HG02840 (cell line): Measurements from ENCODE around the gene KANSL1L.

Experiments
- ATAC-seq: cut with Tn5 transposase; IDR thresholded peaks from one replicate; pipeline ENCODE4 v1.9.1; 2021; ENCODE audit warnings: mild to moderate bottlenecking, moderate library complexity, moderate number of reproducible peaks; ENCODE audit not compliant: unreplicated experiment, low FRiP score

The KANSL1L gene

DNA sequence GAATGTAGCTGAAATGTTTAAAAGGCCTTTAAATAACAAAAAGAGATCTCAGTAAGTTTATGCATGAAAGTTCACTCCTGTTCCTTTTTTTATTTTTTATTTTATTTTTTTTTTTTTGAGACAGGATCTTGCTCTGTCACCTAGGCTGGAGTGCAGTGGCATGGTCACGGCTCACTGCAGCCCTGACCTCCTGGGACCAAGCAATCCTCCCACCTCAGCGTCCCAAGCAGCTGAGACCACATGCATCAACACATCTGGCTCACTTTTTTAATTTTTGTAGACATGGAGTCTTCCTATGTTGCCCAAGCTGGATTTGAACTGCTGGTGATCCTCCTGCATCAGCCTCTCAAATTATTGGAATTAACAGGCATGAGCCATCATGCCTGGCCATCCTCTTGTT is 84.3 kb downstream of the KANSL1L start:
- ATAC-seq = no peak

DNA sequence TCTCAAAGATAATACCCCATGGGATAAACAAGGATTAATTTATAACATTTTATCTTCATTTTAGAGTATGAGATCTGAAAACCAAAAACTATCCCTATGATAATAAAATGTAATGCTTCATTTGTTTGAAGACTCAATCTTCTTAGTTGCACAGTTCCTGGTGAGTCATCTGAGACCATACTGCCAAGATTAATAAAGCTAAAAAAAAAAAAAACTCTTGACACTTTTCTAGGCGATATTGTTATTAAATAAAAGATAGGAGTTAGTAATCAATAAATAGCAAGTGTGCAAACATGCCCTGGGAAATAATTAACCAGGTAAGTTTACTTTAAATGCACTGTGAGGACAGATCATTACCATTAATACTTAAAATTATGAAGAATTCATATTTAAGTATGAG is 84.9 kb downstream of the KANSL1L start:
- ATAC-seq = no peak

DNA sequence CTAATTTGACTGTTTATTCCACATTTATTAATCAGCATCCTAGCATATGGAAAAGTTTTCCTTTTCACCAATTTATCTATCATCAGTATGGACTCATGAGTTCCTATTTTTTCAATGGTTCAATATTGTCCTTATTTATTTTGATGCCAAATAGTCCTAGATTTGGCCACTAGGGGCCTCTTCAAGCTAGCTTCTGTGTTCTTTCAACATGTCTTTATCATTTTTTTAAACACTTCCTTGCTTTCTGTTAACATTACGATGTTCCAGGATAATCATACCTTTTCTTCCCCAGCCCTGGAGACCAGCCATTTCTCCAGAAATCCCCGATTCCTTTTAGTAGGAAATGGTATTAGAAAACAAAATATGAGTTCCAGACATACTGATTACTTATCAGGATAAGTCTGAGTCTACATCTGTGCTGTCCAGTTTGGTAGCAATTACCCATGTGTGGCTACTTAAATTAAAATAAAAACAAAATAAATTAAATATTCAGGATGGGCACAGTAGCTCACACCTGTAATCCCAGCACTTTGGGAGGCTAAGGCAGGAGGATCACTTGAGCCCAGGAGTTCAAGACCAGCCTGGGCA is 98.2 kb downstream of the KANSL1L start:
- no peak for ATAC-seq

DNA sequence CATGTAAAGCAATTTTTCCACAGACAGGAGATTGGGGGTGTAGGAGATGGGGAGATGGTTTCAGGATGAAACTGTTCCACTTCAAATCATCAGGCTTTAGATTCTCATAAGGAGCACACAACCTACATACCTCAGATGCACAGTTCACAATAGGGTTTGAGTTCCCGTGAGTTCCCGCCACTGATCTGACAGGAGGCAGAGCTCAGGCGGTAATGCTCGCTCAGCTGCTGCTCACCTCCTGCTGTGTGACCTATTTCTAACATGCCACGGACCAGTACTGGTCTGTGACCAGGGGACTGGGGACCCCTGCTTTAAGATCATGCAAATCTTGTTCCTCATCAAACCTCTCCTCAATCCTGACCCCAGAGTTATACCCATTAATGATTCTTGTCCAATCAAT is 98.7 kb downstream of the KANSL1L start:
- no peak for ATAC-seq

DNA sequence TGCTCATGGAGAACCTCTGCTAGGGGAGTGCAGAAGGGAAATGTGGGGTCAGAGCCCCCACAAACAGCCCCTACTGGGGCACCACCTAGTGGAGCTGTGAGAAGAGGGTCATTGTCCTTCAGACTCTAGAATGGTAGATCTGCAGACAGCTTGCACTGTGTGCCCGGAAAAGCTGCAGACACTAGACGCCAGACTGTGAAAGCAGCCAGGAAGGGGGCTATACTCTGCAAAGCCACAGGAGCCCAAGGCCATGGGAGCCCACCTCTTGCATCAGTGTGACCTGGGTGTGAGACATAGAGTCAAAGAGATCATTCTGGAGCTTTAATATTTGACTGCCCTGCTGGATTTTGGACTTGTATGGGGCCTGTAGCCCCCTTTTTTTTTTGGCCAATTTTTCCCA is 107.9 kb downstream of the KANSL1L start:
- no peak for ATAC-seq

DNA sequence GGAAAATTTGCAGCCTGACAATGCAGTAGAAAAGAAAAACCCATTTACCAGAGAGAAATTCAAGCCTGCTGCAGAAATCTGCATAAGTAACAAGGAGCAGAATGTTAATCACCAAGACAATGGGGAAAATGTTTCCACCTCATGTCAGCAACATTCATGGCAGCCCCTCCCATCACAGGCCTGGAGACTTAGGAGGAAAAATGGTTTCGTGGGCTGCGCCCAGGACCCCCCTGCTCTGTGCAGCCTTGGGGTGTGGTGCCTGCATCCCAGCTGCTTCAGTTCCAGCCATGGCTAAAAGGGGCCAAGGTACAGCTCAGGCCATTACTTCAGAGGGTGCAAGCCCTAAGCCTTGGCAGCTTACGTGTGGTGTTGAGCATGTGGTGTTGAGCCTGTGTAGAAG is 115.4 kb downstream of the KANSL1L start:
- no peak for ATAC-seq

DNA sequence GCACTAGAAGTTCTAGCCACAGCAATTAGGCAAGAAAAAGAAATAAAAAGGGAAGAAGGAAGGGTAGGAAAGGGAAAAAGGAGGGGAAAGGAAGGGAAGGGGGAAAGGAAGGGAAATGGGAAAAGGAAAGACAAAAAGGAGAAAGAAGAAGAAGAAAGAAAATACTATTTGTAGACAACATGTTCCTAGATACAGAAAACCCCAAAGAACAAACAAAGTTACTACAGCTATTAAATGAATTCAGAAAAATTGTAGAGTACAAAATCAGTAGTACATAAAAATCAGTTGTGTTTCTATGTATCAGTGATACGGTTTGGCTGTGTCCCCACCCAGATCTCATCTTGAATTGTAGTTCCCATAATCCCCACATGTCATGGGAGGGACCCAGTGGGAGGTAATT is 116.5 kb downstream of the KANSL1L start:
- ATAC-seq = no peak

DNA sequence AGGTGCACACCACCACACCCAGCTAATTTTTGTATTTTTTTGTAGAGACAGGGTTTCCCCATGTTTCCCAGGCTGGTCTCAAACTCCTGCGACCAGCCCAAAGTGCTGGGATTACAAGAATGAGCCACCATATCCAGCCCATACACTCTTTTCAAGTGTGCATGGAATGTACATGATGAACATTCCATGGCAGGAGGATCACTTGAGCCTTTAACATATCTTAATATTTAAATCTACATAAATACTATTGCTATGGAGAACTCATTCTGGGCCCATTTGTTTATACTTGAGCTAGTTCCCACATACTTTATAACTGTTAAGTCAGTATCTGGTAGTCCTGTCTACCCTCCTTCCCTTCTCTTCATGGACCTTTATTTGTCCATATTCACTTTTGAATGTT is 120.3 kb downstream of the KANSL1L start:
- no peak for ATAC-seq

DNA sequence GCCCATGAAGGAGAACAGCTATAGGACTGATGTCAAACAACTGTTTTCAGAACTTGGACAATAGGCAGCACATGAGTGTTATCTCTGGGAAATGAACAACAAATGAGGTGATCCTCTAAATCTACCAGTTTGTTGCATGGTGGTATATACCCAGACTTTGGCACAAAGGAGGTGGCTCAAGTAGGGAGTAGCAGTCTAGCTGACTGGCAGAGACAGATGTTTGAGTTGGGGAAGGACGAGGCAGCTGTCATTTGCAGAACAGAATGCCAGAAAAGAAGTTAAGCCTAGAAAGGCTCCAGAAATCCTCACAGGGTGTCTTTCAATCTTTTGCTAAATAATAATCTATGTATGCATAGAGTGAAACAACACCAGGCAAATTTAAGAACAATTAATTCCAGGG is 121.4 kb downstream of the KANSL1L start:
- ATAC-seq = no peak

DNA sequence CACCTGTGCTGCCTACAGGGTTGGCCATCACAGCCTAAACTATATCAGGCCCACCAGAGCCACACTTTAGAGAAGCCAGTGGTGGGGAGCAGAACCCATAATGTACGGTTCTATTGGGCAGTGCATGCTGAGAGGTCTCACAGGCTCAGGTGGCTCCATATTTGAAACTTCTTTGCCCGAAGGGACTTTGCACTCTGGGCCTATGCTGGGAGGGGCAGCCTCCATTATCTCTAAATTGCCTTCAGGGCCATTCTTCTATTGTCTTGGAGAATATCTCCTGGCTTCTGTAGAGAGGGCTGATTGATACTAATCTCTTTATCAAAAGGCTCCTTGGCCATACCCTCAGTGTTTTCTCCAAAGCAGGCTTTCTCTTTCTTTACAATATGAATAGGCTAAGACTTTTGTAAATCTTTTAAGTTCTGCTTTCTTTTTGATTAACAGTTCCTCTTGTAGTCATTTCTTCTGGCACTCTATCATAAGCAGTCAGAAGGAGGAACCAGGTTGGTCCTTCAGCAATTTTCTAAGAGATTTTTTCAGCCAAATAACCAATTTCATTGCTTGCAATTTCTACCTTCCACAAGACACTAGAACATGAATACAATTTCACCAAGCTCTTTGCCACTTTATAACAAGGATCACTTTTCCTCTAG is 124.2 kb downstream of the KANSL1L start:
- ATAC-seq = no peak

DNA sequence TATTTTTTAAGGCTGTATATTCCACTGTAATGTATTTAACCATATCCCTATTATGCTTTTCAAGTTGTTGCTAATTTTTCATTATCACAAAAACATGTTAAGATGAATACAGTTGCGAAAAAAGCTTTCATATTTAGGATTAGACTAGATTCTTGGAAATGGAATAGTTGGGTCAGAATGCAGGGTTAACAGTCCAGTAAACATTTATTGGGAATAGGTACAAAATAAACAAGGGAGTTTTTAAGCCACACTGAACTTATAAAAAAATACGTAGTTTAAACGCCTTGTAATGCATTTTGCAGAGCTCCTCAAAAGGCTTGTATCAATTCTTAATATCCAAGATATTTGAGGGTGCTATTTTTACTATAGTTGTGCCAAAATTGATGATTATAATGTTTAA is 133.1 kb downstream of the KANSL1L start:
- ATAC-seq = no peak

DNA sequence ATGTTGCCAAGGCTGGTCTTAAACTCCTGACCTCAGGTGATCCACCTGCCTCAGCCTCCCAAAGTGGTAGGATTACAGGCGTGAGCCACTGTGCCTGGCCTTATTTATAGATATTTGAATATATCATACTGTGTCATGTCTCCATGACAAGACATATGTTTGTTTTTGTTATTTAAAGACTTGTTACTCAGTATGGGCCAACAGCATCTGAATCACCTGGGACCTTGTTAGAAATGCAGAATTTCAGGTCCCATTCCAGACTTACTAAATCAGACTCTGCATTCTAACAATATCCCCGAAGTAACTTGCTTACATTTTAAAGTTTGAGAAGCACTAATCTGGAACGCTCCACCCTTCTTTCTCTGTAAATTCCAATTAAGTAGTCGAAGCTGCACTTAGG is 135.5 kb downstream of the KANSL1L start:
- no peak for ATAC-seq

DNA sequence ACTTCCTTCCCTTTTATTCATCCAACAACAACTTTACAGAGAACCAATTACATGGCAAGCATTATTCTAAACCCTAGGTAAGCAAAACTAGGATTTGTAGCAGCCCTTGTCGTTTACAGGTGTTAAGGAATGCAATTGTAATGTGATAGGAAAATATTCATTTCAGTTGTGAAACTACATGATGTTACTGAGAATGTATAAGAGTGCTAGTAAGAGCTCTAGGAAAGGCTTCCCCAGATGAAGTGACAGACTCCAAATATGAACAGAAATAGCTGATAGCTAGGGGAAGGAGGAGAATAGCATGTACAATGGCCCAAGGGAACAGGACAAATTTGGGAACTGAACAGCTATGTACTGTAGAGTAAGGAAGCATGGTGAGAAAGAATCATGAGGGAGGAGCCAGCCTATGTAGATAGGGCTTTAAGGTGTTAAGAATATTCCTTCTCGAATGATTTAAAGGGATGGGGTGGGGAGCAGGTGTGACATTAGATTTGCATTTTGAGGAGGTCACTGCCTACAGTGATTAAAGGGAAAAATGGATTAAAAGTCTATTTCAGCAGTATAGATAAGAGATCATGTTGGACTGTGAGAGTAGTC is 137.0 kb downstream of the KANSL1L start:
- no peak for ATAC-seq

DNA sequence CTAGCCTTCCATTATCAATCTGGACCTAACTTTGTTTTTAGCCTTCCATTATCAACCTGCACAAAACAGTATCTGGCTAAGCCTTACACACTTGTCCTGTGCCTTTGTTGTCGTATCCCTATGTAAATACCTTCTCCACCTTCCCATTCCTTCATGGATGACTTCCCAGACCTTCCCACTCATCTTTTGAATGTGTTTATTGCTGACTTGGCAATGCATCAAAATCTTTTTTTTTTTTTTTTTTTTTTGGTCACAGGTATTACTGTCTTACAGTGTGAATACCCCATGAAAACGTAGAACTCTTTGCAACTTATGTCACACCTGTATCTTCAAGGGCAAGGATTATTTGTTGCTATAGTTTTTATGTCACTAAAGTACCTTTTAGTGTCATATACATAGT is 143.0 kb downstream of the KANSL1L start:
- no peak for ATAC-seq

DNA sequence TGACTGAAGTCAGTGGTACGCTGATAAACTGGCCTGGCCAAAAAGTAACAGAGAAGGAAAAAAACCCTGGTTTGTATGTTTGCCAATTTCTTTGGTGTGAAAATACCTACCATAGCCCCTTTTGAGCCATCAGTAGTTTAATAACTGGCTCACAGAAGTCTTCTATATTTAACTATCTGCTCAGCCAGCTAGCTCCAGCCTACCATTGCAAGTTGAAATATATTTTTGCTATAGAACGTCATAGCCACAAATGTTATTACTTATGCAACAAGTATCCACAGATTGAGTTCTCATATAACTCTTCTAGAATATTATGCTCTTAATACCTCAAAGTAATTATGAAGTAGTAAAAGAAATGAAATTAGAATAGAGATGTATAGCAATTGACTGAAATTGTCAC is 143.6 kb downstream of the KANSL1L start:
- no peak for ATAC-seq

DNA sequence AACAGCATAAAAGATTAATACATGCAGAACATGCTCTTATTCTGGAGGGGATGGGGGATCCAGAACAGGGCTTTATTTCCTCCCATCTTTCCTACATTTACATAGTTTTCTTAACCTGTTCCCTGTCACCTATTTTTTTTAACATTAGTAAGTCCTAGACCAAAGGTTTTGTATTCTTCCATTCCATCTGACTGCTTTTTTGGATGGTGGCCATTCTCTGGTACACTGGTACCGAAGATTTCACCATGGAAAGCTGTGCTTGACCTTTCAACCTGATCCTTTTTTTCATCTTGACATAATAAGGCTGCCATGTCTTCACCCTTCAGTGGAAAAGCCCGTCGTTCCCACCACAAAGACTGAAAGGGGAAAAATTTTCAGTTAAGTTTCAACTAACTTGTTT is 148.4 kb downstream of the KANSL1L start:
- no peak for ATAC-seq

DNA sequence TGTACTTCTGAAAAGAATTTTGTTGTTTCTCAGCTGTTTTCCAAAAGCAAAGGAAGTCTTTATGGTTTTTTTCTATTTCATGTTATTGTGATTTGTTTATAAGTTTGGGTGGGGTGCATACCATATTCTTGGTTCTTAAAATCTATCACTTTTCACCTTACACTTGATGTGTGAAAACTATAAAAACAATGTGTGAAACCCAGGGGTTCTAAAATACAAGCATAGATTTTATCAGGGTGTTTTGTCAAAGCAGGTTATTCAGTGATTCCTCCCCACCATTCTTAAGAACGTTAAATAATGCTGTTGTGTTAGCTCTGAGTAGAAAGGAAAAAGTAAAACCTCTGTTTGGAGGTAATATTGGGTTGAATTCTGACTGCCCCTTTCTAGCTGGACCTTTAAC is 151.1 kb downstream of the KANSL1L start:
- no peak for ATAC-seq

DNA sequence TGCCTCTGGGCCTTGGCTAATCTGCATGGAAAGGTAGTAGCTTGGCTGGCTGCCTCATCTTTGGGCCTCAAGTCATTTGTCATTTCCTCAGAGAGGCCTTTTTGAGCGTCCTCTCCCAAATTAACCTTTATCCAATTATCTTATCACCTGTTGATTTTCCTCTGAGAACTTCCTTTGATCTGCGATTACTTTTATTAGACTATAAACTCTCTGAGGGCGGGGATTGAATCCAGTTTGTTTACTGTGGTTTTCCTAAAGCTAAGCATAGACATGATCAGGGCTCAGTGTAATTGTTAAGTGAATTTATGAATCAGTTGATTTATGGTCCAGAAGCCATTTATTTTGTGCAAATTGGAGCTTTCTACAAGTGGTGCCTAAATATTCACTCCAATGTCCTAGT is 161.3 kb downstream of the KANSL1L start:
- ATAC-seq = no peak

DNA sequence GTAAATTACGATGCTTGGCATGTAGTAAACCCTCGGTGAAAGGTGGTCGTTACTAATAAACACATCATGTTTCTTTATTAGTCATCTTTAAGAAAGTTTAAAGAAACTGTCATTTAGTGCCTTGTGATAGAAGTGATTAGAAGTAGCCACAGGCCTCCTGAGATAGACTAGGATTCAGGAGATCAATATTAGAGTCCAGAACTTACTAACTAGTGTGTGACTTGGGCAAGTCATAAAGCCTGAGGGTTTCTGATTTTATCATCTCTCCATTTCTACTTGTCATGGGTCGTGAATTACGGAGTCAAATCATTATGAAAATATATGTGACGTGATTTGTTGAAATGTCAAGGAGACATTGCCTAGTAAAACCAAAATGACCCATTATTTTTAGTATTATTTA is 162.1 kb downstream of the KANSL1L start:
- ATAC-seq = no peak

DNA sequence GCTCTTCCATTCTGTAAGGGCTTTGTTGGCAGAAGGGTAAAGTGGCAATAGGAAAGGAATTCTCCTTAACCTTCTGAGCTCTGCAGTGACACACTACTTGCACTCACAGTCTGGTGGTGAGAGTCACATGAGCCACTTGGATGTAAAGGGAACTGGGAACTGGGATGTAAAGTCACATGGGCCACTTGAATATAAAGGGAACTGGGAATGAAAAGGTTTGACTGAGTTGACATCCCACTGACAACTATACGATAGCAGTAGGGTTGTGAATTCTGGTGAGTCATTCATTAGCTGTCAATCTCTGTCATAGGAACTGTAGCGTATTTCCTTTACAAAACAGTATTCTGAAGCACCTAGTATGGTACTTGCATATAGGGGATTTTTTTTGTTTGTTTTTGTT is 163.3 kb downstream of the KANSL1L start:
- no peak for ATAC-seq

DNA sequence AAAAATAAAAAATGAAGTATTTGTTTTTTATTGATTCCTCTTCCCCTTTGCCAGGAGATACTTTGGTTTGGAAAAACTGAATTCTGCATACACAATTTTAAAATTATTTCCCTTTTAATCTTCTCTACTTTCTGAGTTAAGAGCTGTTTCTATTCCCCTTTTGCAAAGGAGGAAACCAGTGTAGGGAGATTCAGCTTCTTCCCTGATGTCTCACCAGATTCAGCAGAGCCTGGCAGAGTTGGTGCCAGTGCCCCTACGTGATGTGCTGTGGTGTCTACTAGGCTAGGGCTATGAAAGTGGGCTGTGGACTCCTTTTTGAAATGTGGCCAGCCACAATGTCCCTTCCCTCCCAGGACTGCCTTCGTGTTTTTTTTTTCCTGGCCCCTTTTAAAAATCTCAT is 166.3 kb downstream of the KANSL1L start:
- ATAC-seq = no peak

DNA sequence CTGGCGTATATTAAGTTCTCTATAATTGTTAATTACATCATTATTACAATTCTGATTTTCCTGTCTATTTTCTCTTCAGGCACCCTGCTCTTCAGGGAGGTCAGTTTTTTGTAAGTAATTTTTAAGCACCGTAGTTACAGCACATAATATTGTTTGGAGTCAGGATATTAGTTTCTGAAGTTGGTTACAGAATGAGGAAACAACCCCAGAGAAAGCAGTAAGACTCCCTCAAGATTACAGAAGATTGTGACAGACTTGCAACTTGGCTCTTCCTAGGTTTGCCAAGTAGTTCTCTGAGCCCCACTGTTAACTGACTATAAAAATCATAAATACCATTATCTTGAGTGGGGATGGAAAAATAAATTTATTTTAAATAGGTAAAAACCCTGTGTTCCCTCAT is 167.8 kb downstream of the KANSL1L start:
- no peak for ATAC-seq
